ENCODE data around the gene HS3ST5. TPM values are rescaled to one million over a fixed set of nuclear protein-coding genes. Genes with fewer than 3 reads are reported as not detected.

The HS3ST5 gene
- total RNA-seq, 2 donors from 2014 or later: 0.34 TPM; not detected in 1

GRCh38 chr6:114009192-114009591 lies 333.6 kb downstream of the HS3ST5 start:
- no peaks in the 10 kb centered on the region for H3K27me3 ChIP-seq (replicated peaks; ENCODE audit: insufficient read depth)
- no peak overlapping the region for H3K27ac ChIP-seq
- TF ChIP-seq POLR2AphosphoS5 (IDR thresholded peaks at IDR 0.05): no peak

DNA sequence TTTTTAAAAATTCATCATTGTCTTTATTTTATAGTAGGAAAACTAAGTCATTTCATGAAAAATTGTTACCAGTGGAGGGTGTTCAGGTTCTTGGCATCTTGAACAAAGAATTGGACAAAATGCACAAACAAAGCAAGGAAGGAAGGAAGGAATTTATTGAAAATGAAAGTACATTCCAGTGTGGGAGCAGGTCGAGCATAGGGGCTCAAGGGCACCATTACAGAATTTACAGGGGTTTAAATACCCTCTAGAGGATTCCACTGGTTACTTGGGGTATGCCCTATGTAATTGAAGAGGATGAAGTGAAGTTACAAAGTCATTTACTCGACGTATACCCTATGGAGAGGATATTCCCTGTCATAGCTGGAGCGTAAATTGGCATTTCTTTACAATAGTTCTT lies 334.5 kb downstream of the HS3ST5 start:
- no peaks in the 10 kb centered on the region for H3K36me3 ChIP-seq
- intact Hi-C loops (cut with DNase I): no loop called here
- WGBS: 70% methylated on average over 4 of the region's 4 CpGs
- H3K27ac ChIP-seq: no peak overlapping the region
- H3K4me3 ChIP-seq: no peak overlapping the region
- H3K9me3 ChIP-seq: no peaks in the 10 kb centered on the region
- TF ChIP-seq POLR2AphosphoS5 (IDR thresholded peaks at IDR 0.05): no peak
- TF ChIP-seq POLR2A (IDR thresholded peaks at IDR 0.05): no peak
- no peaks in the 10 kb centered on the region for H3K27me3 ChIP-seq (replicated peaks; ENCODE audit: insufficient read depth)
- no peak for DNase-seq (ENCODE audit: low spot score)
- H3K4me1 ChIP-seq (replicated peaks): no peaks in the 10 kb centered on the region

More at GRCh38 chr6:114009192-114009591, 333.6 kb downstream of the HS3ST5 start:
- Histone ChIP-seq H3K4me1 (replicated peaks) (no peaks in the 10 kb centered on the region), H3K36me3 (no peaks in the 10 kb centered on the region), H3K9me3 (no peaks in the 10 kb centered on the region), H3K4me3 (no peak overlapping the region)
- intact Hi-C loops (cut with DNase I): no loop called here
- no peak for DNase-seq (ENCODE audit: low spot score)
- 63% methylated on average over 2 of the region's 2 CpGs for WGBS

DNA sequence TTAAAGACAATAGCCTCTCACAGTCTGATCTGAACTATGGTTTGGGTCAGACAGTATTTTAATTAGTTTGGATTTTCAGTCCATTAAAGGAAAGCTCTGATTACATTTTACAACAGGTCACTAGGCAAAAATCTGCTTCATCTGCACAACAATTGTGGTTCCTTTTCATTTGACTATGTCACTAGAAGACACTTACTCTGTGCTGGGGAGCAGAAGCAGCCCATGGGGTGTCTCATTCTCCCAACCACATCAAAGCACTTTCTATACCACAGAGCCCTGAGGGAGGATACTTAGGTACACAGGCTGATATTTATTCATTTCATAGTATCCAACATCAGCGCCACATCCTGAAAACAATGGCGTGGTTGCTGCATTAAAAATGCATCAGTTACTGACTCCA lies 335.3 kb downstream of the HS3ST5 start:
- no peaks in the 10 kb centered on the region for H3K27me3 ChIP-seq (replicated peaks; ENCODE audit: insufficient read depth)
- intact Hi-C loops (cut with DNase I): no loop called here
- H3K9me3 ChIP-seq: no peaks in the 10 kb centered on the region
- no peak for DNase-seq (ENCODE audit: low spot score)
- TF ChIP-seq CTCF (IDR thresholded peaks at IDR 0.05) (no peak), POLR2A (IDR thresholded peaks at IDR 0.05) (no peak), POLR2AphosphoS5 (IDR thresholded peaks at IDR 0.05) (no peak)
- H3K4me3 ChIP-seq: no peak overlapping the region
- H3K4me1 ChIP-seq (replicated peaks): no peaks in the 10 kb centered on the region
- H3K36me3 ChIP-seq: no peaks in the 10 kb centered on the region
- whole genome bisulfite sequencing: 51% methylated on average over 2 of the region's 2 CpGs
- no peak overlapping the region for H3K27ac ChIP-seq

Small RNAs within 50 kb of the gene (small RNA-seq; reads per million reads assigned to genes)
- 0 reads per million in 2 donors for gene RNA5SP213

Data from prostate gland (tissue), 2 donors.